A375 (cell line): ENCODE results near the gene IL10RA. TPM values are rescaled to one million over a fixed set of nuclear protein-coding genes. Genes with fewer than 3 reads are reported as not detected.

ENCODE experiments used
- total RNA-seq: library from RNA; depleted of rRNA; stranded (reverse); fragments of >200 nt; shearing (Covaris generic); gene quantifications from 2 replicates; pipeline ENCODE4 v1.2.3, GENCODE V29; 2014; rRNA removed

The IL10RA gene
- total RNA-seq: 2.2 TPM in 1 of 2 replicates, not detected in the other

DNA sequence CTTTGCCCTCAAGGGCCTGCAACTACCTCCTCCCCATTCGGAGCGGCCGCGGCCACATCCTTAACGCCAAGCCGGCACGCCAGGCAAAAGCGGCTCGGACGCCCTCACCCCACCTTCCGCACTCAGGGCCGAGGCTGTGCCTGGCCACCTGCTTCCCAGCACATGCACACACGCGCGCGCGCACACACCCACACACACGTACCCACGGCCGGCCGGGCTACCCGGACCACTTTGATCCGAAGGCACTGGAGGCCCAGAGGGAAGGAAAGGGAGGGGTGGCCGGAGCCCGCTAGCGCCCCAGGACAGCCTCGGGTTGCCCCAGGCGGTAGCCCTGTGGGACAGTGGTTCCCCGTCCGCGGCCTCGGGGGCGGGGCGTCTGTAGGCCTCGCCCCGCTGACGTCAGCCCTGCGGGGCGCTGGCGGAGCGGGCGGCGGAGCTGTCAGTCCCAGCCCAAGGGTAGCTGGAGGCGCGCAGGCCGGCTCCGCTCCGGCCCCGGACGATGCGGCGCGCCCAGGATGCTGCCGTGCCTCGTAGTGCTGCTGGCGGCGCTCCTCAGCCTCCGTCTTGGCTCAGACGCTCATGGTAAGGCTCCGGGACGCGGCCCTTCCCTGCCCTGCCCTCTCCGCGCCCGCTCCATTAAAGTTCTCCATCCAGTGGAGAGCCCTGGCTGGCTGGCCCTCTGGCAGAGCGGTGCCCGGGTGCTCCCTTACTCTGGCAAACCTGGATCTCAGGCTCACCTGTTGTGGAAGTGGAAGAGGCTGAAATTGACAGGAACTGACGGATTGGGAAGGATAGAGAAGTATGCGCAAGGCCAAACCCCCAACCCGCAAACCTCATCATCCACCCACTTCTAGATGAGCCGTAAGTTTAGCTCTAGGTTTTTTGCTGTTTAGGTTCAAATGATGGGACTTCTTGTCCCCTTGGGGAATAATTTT, at the start of gene IL10RA:
TSS of gene IL10RA (plus strand) at position 442 of the 935 bp plus-strand sequence. CDS start at position 516, 74 bp downstream.

Other genes starting within 250 kb of the IL10RA start
- gene DSCAML1, start 189.2 kb upstream of the IL10RA start, total RNA-seq: not detected in 2 replicates
- not detected in 2 replicates for gene FXYD2, start 161.7 kb upstream of the IL10RA start, total RNA-seq
- gene FXYD6, start 109.7 kb upstream of the IL10RA start, total RNA-seq: 2.5 and 4.3 TPM in 2 replicates
- not detected in 2 replicates for gene TMPRSS13, start 57.0 kb upstream of the IL10RA start, total RNA-seq
- not detected in 2 replicates for gene TMPRSS4, start 90.7 kb downstream of the IL10RA start, total RNA-seq
- not detected in 2 replicates for gene SMIM35, start 100.6 kb downstream of the IL10RA start, total RNA-seq
- gene SCN4B, start 166.4 kb downstream of the IL10RA start, total RNA-seq: 0.13 TPM in 1 of 2 replicates, not detected in the other
- not detected in 2 replicates for gene SCN2B, start 190.2 kb downstream of the IL10RA start, total RNA-seq
- not detected in 2 replicates for gene JAML, start 238.6 kb downstream of the IL10RA start, total RNA-seq